HepG2 (cell line): ENCODE results near the gene TOE1. TPM values are rescaled to one million over a fixed set of nuclear protein-coding genes. Genes with fewer than 3 reads are reported as not detected.

Experiments used
- ATAC-seq: fragments of 200-7000 bp; cut with Tn5 transposase; 3 replicates; pipeline ENCODE4 v1.9.1; 2020; ENCODE audit warnings: mild to moderate bottlenecking, moderate library complexity
- BruUV-seq: library from RNA; stranded (reverse); fragments of 400-500 nt; replicated peaks from 2 replicates; lab custom pipeline; 2021; lab: Mats Ljungman, UMichigan
- CTCF ChIA-PET: fragments of 300-600 bp; formaldehyde crosslinking; extraction: SDS; loops from one replicate; lab custom pipeline; 2021; ENCODE audit warnings: low total read pairs, inconsistent platforms, low intra/inter-chr PET ratio; lab: Yijun Ruan, JAX
- POLR2A ChIA-PET: fragments of 350-600 bp; sonication (Branson Sonifier 250); formaldehyde crosslinking; loops from one replicate; lab custom pipeline; 2020; ENCODE audit warnings: antibody characterized with exemption, inconsistent platforms; lab: Yijun Ruan, JAX
- DNase-seq: peaks from one replicate; pipeline ENCODE4 v3.0.0-alpha.2; 2015; ENCODE audit warnings: low spot score
- FAIRE-seq: peaks from 3 replicates; lab custom pipeline; 2011; peaks lifted over from hg19 to GRCh38; lab: Jason Lieb, UNC
- H2AFZ ChIP-seq: one replicate; pipeline ENCODE4 v1.6.1; 2011; ENCODE audit warnings: low read length, inconsistent platforms
- H3K27ac ChIP-seq: fragments of 300-600 bp; 3 replicates; pipeline ENCODE4 v1.8.0; 2011; ENCODE audit warnings: mixed run types, mild to moderate bottlenecking, mixed read lengths, low read length, inconsistent platforms; ENCODE audit not compliant: insufficient read depth; ENCODE audit errors: extremely low read length
- H3K27me3 ChIP-seq, 2 experiments: fragments of 200-600 bp in 1 of 2; 2 replicates in 1 of 2; 3 replicates in 1 of 2; pipeline versions ENCODE4 v1.6.0 to v1.8.0; 2011; ENCODE audit warnings: low read length in 2 of 2, mild to moderate bottlenecking in 2 of 2, moderate library complexity in 2 of 2, inconsistent platforms in 1 of 2; ENCODE audit not compliant: insufficient read depth in 2 of 2, control insufficient read depth in 1 of 2
- H3K36me3 ChIP-seq, 2 experiments: fragments of 200-600 bp in 1 of 2; replicated peaks in 1 of 2; 2 replicates in 1 of 2; 3 replicates in 1 of 2; pipeline versions ENCODE4 v1.5.1 to v1.8.0; 2011; ENCODE audit warnings: low read length in 2 of 2, inconsistent platforms in 1 of 2; ENCODE audit not compliant: insufficient read depth in 2 of 2, control insufficient read depth in 1 of 2
- H3K4me1 ChIP-seq: 2 replicates; pipeline ENCODE4 v1.5.1; 2012; ENCODE audit warnings: low read length, inconsistent platforms; ENCODE audit not compliant: insufficient read depth
- H3K4me2 ChIP-seq: 2 replicates; pipeline ENCODE4 v1.6.0; 2011; ENCODE audit warnings: low read depth, low read length, inconsistent platforms
- H3K4me3 ChIP-seq, 3 experiments: fragments of 200-600 bp in 1 of 3; sonication (generic), shearing (Covaris generic) in 1 of 3; replicated peaks in 1 of 3; 2 replicates each; pipeline ENCODE4 v1.5.1; 2011 to 2016; ENCODE audit warnings: low read length in 3 of 3, inconsistent platforms in 2 of 3, low read depth in 2 of 3, mild to moderate bottlenecking in 2 of 3, control low read depth in 1 of 3, mixed read lengths in 1 of 3; ENCODE audit not compliant: insufficient read depth in 1 of 3
- H3K79me2 ChIP-seq: one replicate; pipeline ENCODE4 v1.6.1; 2011; ENCODE audit warnings: low read length, inconsistent platforms; ENCODE audit not compliant: insufficient read depth
- H3K9ac ChIP-seq: 2 replicates; pipeline ENCODE4 v1.6.0; 2011; ENCODE audit warnings: mild to moderate bottlenecking, low read depth, low read length, inconsistent platforms; ENCODE audit not compliant: insufficient read depth
- H3K9me3 ChIP-seq: 2 replicates; pipeline ENCODE4 v1.5.1; 2012; ENCODE audit warnings: mild to moderate bottlenecking, low read length
- H4K20me1 ChIP-seq: 2 replicates; pipeline ENCODE4 v1.6.0; 2011; ENCODE audit warnings: inconsistent platforms, mild to moderate bottlenecking, low read length, moderate library complexity; ENCODE audit not compliant: insufficient read depth
- ATF1 ChIP-seq: IDR thresholded peaks from 2 replicates; pipeline ENCODE4 v1.6.1; 2016; ENCODE audit warnings: mild to moderate bottlenecking, control low read depth
- CEBPG ChIP-seq: IDR thresholded peaks from 2 replicates; pipeline ENCODE4 v1.6.1; 2016
- GATAD1 ChIP-seq: IDR thresholded peaks from 2 replicates; pipeline ENCODE4 v1.6.1; 2016; ENCODE audit warnings: missing genetic modification reagents, missing compliant biosample characterization
- GZF1 ChIP-seq: sonication (generic); formaldehyde crosslinking; IDR thresholded peaks from 2 replicates; pipeline ENCODE4 v1.5.1; 2020; ENCODE audit warnings: mild to moderate bottlenecking, missing genetic modification reagents
- KDM2A ChIP-seq: sonication (generic); formaldehyde crosslinking; IDR thresholded peaks from 2 replicates; pipeline ENCODE4 v1.4.0; 2020; ENCODE audit warnings: low read depth, missing genetic modification reagents, borderline replicate concordance
- KDM5A ChIP-seq: fragments of 200-600 bp; sonication (generic); IDR thresholded peaks from 2 replicates; pipeline ENCODE4 v1.7.0; 2018; ENCODE audit warnings: antibody characterized with exemption, mild to moderate bottlenecking, low read length, borderline replicate concordance
- MED1 ChIP-seq: sonication (generic); formaldehyde crosslinking; IDR thresholded peaks from 2 replicates; pipeline ENCODE4 v1.4.0; 2020; ENCODE audit warnings: missing genetic modification reagents
- POGZ ChIP-seq: sonication (generic); formaldehyde crosslinking; IDR thresholded peaks from 2 replicates; pipeline ENCODE4 v1.4.0; 2020; ENCODE audit warnings: mild to moderate bottlenecking, missing genetic modification reagents
- RBFOX2 ChIP-seq: fragments of 200-400 bp; formaldehyde crosslinking; IDR thresholded peaks from 2 replicates; pipeline ENCODE4 v1.6.1; 2017; ENCODE audit warnings: low read depth, mild to moderate bottlenecking, low read length
- SALL1 ChIP-seq: sonication (generic); formaldehyde crosslinking; IDR thresholded peaks from 2 replicates; pipeline ENCODE4 v1.8.0; 2022; ENCODE audit warnings: mild to moderate bottlenecking, missing genetic modification reagents
- SAP130 ChIP-seq: IDR thresholded peaks from 2 replicates; pipeline ENCODE4 v1.6.1; 2016; ENCODE audit warnings: low read depth
- SOX6 ChIP-seq, 2 experiments: fragments of 450-650 bp in 1 of 2; sonication (generic) in 1 of 2; formaldehyde crosslinking in 1 of 2; IDR thresholded peaks; 2 replicates each; pipeline versions ENCODE4 v1.4.0 to v1.6.1; 2017 to 2020; ENCODE audit warnings: antibody characterized with exemption in 1 of 2, mild to moderate bottlenecking in 1 of 2, missing genetic modification reagents in 1 of 2
- STAG1 ChIP-seq: sonication (generic); formaldehyde crosslinking; IDR thresholded peaks from 2 replicates; pipeline ENCODE4 v1.4.0; 2020; ENCODE audit warnings: missing genetic modification reagents
- XRCC5 ChIP-seq: fragments of 200-400 bp; formaldehyde crosslinking; optimal IDR thresholded peaks from 2 replicates; pipeline ENCODE3; 2017; ENCODE audit warnings: mild to moderate bottlenecking, low read length
- ZNF335 ChIP-seq: sonication (generic); formaldehyde crosslinking; IDR thresholded peaks from 2 replicates; pipeline ENCODE4 v1.4.0; 2020; ENCODE audit warnings: missing genetic modification reagents
- ZNF501 ChIP-seq: sonication (generic); formaldehyde crosslinking; IDR thresholded peaks from 2 replicates; pipeline ENCODE4 v1.5.1; 2020; ENCODE audit warnings: mild to moderate bottlenecking, moderate library complexity, missing genetic modification reagents
- WGBS: methylation state at CpG from one replicate; pipeline ENCODE4 v1.1.6; 2017; ENCODE audit warnings: low lambda C conversion rate; 5-methylcytosine and 5-hydroxymethylcytosine counted together
- in situ Hi-C: cut with HindIII; loops from 2 replicates; pipeline ENCODE4 v1.10.0; 2017; ENCODE audit warnings: low pct_unique_long_range_greater_than_20kb; ENCODE audit not compliant: extremely low pct_ligation_motif_present
- intact Hi-C: fragments of 100-400 bp; cut with micrococcal nuclease; formaldehyde crosslinking; loops from one replicate; pipeline ENCODE4 v1.10.0; 2022; ENCODE audit not compliant: unreplicated experiment
- polyA plus RNA-seq, 8 experiments: library from polyadenylated mRNA; depleted of rRNA in 3 of 8; stranded (reverse) in 7 of 8; unstranded in 1 of 8; fragments of >200 nt; fragmentation: Illumina TruSeq in 4 of 8; extraction: Trizol in 4 of 8; gene quantifications; 2 replicates each; pipeline versions ENCODE4 v1.2.1 to v1.2.3, GENCODE V29; 2011 to 2016; ENCODE audit warnings: low read depth in 4 of 8, missing spikeins in 1 of 8, mixed read lengths in 1 of 8; ENCODE audit not compliant: insufficient read depth in 1 of 8
- total RNA-seq, 5 experiments: library from RNA; depleted of rRNA; stranded (reverse); fragments of >200 nt; fragmentation: Illumina TruSeq; extraction: Trizol; gene quantifications; 2 replicates each; pipeline ENCODE4 v1.2.3, GENCODE V29; 2016; ENCODE audit warnings: low read depth in 1 of 5
- TF ChIP-seq, protein P1 (sequence below): sonication (generic); formaldehyde crosslinking; IDR thresholded peaks from 2 replicates; pipeline ENCODE4 v1.4.0; 2020; ENCODE audit warnings: missing genetic modification reagents
- TF ChIP-seq, protein P2 (sequence below): sonication (generic); formaldehyde crosslinking; IDR thresholded peaks from 2 replicates; pipeline ENCODE4 v1.5.0; 2020; ENCODE audit warnings: mild to moderate bottlenecking, missing genetic modification reagents, borderline replicate concordance
- TF ChIP-seq, protein P3 (sequence below): IDR thresholded peaks from 2 replicates; pipeline ENCODE4 v1.6.1; 2016; ENCODE audit warnings: low read depth, control low read depth

Gene TOE1
- total and polyA plus RNA-seq, 2 of the 13 experiments (the other 11 are each of a cell fraction or from before 2014, with no cell fraction given), result 14.1 to 19.0 TPM

DNA sequence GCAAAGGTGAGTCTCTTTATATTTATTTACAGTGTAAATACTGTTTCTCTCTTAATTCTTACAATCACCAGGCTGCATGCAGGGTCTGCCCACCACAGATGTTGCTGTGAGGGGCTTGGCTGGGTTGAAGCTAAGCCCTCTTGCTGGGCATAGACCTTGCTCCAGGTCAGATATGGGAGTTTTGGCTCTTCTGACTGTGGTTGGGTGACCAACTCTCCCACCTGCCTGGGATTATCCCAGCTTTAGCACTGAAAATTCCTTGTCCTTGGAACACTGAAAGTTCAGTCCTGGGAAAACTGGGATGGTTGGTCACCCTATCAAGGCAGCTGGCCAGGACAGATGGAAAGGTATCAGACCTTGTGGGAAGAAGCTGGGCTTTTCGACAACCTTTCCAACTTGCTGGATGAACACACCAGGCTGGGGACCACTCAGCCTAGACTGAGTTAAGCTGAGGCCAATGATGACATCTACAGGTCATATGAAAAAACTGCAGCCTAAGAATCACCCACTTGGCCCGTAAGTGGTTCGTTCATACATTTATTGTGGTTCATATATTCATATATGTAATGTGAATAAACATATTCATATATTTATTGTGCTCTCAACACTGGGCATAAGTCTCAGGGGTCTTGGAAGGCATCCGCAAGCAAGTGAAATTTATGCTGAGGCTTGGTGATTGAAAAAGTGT, 39.8 kb upstream of the TOE1 start:
- 20% methylated on average over 4 of the region's 4 CpGs for WGBS
- Histone ChIP-seq H3K79me2 (no peaks in the 10 kb centered on the region), H3K9ac (no peak overlapping the region), H3K4me2 (0 out of 2 replicates have a peak overlapping the region, but pooled peaks have one; percentile 18), H2AFZ (peak overlapping the region; percentile 43), H3K27me3 (no peaks in the 10 kb centered on the region), H3K9me3 (no peaks in the 10 kb centered on the region), H4K20me1 (no peaks in the 10 kb centered on the region), H3K36me3 (no peaks in the 10 kb centered on the region), H3K4me3 (no peak overlapping the region), H3K4me1 (peaks cover 77% of the 10 kb centered on the region), H3K27ac (no peak overlapping the region)
- POLR2A ChIA-PET, result interaction anchor here (10.2 kb wide), 1 partner anchor 285 kb away, joined by 231 read pairs; the partner anchor contains the start of genes HECTD3 and UROD
- in situ Hi-C loops, result loop anchor here (5.0 to 10.0 kb wide), 3 partner anchors 192 to 465 kb away; partner anchors contain the start of genes HECTD3, TESK2 and UROD
- CTCF ChIA-PET, result interaction anchor here (0.7 to 1.9 kb wide), 4 partner anchors 235 to 288 kb away, joined by 3 to 24 read pairs (median 12); partner anchors contain the start of gene UROD
- no TSS peak for BruUV-seq
- intact Hi-C loops, result loop anchor here (1.0 to 10.0 kb wide), 4 partner anchors 69 to 475 kb away; no protein-coding TSS in a partner anchor
- peak; percentile 92 for FAIRE-seq
- ATAC-seq, result peak; percentile 36
- DNase-seq, result peak; percentile 80
- no peak for TF ChIP-seq SOX6 (IDR thresholded peaks at IDR 0.05)
- TF ChIP-seq SOX6 (CRISPR knock-in tag; IDR thresholded peaks at IDR 0.05), result peak; percentile 22; the same call in 1 of the 2 replicates
- 0 out of 2 replicates have a peak, but pooled peaks have one; percentile 36 for TF ChIP-seq SALL1 (CRISPR knock-in tag)
- peak; percentile 60 for TF ChIP-seq XRCC5
- 0 out of 2 replicates have a peak, but pooled peaks have one; percentile 45 for TF ChIP-seq GZF1 (CRISPR knock-in tag)
- TF ChIP-seq, protein P1, sequence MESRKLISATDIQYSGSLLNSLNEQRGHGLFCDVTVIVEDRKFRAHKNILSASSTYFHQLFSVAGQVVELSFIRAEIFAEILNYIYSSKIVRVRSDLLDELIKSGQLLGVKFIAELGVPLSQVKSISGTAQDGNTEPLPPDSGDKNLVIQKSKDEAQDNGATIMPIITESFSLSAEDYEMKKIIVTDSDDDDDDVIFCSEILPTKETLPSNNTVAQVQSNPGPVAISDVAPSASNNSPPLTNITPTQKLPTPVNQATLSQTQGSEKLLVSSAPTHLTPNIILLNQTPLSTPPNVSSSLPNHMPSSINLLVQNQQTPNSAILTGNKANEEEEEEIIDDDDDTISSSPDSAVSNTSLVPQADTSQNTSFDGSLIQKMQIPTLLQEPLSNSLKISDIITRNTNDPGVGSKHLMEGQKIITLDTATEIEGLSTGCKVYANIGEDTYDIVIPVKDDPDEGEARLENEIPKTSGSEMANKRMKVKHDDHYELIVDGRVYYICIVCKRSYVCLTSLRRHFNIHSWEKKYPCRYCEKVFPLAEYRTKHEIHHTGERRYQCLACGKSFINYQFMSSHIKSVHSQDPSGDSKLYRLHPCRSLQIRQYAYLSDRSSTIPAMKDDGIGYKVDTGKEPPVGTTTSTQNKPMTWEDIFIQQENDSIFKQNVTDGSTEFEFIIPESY, result 0 out of 2 replicates have a peak, but pooled peaks have one; percentile 10
- peak; percentile 63; the same call in 1 of the 2 replicates for TF ChIP-seq ZNF501
- TF ChIP-seq CEBPG (CRISPR knock-in tag), result no peak
- 0 out of 2 replicates have a peak, but pooled peaks have one; percentile 13 for TF ChIP-seq SAP130 (CRISPR knock-in tag)
- TF ChIP-seq ZNF335, result peak; percentile 24; the same call in 1 of the 2 replicates
- no peak for TF ChIP-seq RBFOX2
- TF ChIP-seq, protein P2, sequence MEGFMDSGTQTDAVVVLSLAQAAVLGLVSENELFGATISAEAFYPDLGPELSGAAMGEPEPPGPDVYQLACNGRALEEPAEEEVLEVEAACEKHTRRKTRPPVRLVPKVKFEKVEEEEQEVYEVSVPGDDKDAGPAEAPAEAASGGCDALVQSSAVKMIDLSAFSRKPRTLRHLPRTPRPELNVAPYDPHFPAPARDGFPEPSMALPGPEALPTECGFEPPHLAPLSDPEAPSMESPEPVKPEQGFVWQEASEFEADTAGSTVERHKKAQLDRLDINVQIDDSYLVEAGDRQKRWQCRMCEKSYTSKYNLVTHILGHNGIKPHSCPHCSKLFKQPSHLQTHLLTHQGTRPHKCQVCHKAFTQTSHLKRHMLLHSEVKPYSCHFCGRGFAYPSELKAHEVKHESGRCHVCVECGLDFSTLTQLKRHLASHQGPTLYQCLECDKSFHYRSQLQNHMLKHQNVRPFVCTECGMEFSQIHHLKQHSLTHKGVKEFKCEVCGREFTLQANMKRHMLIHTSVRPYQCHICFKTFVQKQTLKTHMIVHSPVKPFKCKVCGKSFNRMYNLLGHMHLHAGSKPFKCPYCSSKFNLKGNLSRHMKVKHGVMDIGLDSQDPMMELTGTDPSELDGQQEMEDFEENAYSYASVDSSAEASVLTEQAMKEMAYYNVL, result no peak
- TF ChIP-seq, protein P3, sequence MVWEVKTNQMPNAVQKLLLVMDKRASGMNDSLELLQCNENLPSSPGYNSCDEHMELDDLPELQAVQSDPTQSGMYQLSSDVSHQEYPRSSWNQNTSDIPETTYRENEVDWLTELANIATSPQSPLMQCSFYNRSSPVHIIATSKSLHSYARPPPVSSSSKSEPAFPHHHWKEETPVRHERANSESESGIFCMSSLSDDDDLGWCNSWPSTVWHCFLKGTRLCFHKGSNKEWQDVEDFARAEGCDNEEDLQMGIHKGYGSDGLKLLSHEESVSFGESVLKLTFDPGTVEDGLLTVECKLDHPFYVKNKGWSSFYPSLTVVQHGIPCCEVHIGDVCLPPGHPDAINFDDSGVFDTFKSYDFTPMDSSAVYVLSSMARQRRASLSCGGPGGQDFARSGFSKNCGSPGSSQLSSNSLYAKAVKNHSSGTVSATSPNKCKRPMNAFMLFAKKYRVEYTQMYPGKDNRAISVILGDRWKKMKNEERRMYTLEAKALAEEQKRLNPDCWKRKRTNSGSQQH (CRISPR knock-in tag), result no peak
- no peak for TF ChIP-seq KDM2A (CRISPR knock-in tag)
- TF ChIP-seq POGZ, result 0 out of 2 replicates have a peak, but pooled peaks have one; percentile 13
- no peak for TF ChIP-seq MED1
- TF ChIP-seq STAG1 (CRISPR knock-in tag), result peak; percentile 95
- TF ChIP-seq GATAD1 (CRISPR knock-in tag), result 0 out of 2 replicates have a peak, but pooled peaks have one; percentile 20
- TF ChIP-seq ATF1 (CRISPR knock-in tag), result no peak
- peak; percentile 72 for TF ChIP-seq KDM5A
